HepG2 (cell line): ENCODE measurements around the gene MAGI1.

ENCODE experiments used
- ARNTL ChIP-seq: sonication (generic); formaldehyde crosslinking; IDR thresholded peaks from 2 replicates; pipeline ENCODE4 v1.4.0; 2020; ENCODE audit warnings: mild to moderate bottlenecking, missing genetic modification reagents
- CTCF ChIP-seq: sonication (generic); formaldehyde crosslinking; IDR thresholded peaks from 2 replicates; pipeline ENCODE4 v1.5.0; 2020; ENCODE audit warnings: mild to moderate bottlenecking, missing genetic modification reagents, moderate library complexity
- NONO ChIP-seq, 2 experiments: fragments of 450-650 bp in 1 of 2; sonication (generic) in 1 of 2; formaldehyde crosslinking in 1 of 2; IDR thresholded peaks in 1 of 2; conservative IDR thresholded peaks in 1 of 2; 2 replicates each; pipeline versions ENCODE4 v1.6.1 to v1.8.0; 2017 to 2022; ENCODE audit warnings: mild to moderate bottlenecking in 1 of 2, missing genetic modification reagents in 1 of 2, moderate library complexity in 1 of 2
- PHF21A ChIP-seq: sonication (generic); formaldehyde crosslinking; IDR thresholded peaks from 2 replicates; pipeline ENCODE4 v1.5.0; 2020; ENCODE audit warnings: mild to moderate bottlenecking, missing genetic modification reagents
- POLR2A ChIP-seq, 2 experiments: IDR thresholded peaks; 2 replicates each; pipeline ENCODE4 v1.6.1; 2011; ENCODE audit warnings: low read depth in 2 of 2, low read length in 2 of 2, mild to moderate bottlenecking in 1 of 2, moderate library complexity in 1 of 2; ENCODE audit not compliant: insufficient read depth in 1 of 2
- SIN3A ChIP-seq: IDR thresholded peaks from 2 replicates; pipeline ENCODE4 v1.6.1; 2011; ENCODE audit warnings: low read depth, mild to moderate bottlenecking, control low read depth, low read length, borderline replicate concordance
- SP4 ChIP-seq: sonication (generic); formaldehyde crosslinking; IDR thresholded peaks from 2 replicates; pipeline ENCODE4 v1.8.1; 2023; ENCODE audit warnings: mild to moderate bottlenecking, missing genetic modification reagents
- TBP ChIP-seq: sonication (generic); formaldehyde crosslinking; IDR thresholded peaks from 2 replicates; pipeline ENCODE4 v1.5.0; 2020; ENCODE audit warnings: missing genetic modification reagents
- YY1 ChIP-seq: IDR thresholded peaks from 2 replicates; pipeline ENCODE4 v1.6.1; 2011; ENCODE audit warnings: low read length, low read depth, moderate library complexity, mild to moderate bottlenecking; ENCODE audit not compliant: insufficient read depth, insufficient replicate concordance
- ZBTB7A ChIP-seq: sonication (generic); formaldehyde crosslinking; IDR thresholded peaks from 2 replicates; pipeline ENCODE4 v1.8.0; 2022; ENCODE audit warnings: mild to moderate bottlenecking, missing genetic modification reagents
- ZBTB8A ChIP-seq: sonication (generic); formaldehyde crosslinking; IDR thresholded peaks from 2 replicates; pipeline ENCODE4 v1.4.0; 2020; ENCODE audit warnings: mild to moderate bottlenecking, low read depth, missing genetic modification reagents, borderline replicate concordance

DNA sequence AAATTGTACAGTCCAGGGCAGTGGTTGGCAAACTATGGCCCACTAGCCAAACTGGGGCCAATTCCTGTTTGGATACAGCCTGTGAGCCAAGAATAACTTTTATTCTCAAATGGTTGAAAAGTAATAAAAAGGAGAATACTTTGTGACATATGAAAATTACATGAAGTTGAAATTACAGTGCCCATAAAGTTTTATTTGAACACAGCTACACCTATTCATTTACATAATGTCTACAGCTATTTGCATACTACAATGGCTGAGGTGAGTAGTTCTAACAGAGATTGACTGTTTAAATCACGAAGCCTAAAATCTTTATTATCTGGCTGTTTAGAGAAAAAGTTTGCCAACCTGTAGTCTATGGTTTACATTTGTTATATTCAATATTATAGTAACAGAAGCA is 600.1 kb downstream of the MAGI1 start:
- TF ChIP-seq YY1: no peak
- TF ChIP-seq NONO (IDR thresholded peaks at IDR 0.05): no peak
- TF ChIP-seq NONO (CRISPR knock-in tag; conservative IDR thresholded peaks at IDR 0.05): no peak
- TF ChIP-seq SP4 (CRISPR knock-in tag): no peak
- TF ChIP-seq POLR2A (IDR thresholded peaks at IDR 0.05; ENCODE audit: insufficient read depth in 1 of 2, low read depth in 2 of 2, low read length in 2 of 2): no peak
- TF ChIP-seq CTCF (CRISPR knock-in tag): no peak
- no peak for TF ChIP-seq PHF21A (CRISPR knock-in tag)
- no peak for TF ChIP-seq ZBTB7A (CRISPR knock-in tag)
- TF ChIP-seq SIN3A: no peak
- TF ChIP-seq ZBTB8A (CRISPR knock-in tag): no peak
- TF ChIP-seq ARNTL (CRISPR knock-in tag): no peak
- TF ChIP-seq TBP (CRISPR knock-in tag): no peak
